ENCODE measurements around the gene GLG1.
A peak's percentile ranks its signal among the peaks of the same experiment; 100 is the strongest.

The GLG1 gene

GRCh38 chr16:74627506-74628220, 20.7 kb upstream of the GLG1 start:
- ChIA-PET CTCF (interaction anchor here (1.3 to 1.5 kb wide), 3 partner anchors 16 to 319 kb away, joined by 3 to 6 read pairs (median 5); no protein-coding TSS in a partner anchor), POLR2A (interaction anchor here (0.6 kb wide), 1 partner anchor 238 kb away, joined by 5 read pairs; no protein-coding TSS in a partner anchor)
- no peak for DNase-seq (ENCODE audit: extremely low spot score)
- TF ChIP-seq, protein P1, sequence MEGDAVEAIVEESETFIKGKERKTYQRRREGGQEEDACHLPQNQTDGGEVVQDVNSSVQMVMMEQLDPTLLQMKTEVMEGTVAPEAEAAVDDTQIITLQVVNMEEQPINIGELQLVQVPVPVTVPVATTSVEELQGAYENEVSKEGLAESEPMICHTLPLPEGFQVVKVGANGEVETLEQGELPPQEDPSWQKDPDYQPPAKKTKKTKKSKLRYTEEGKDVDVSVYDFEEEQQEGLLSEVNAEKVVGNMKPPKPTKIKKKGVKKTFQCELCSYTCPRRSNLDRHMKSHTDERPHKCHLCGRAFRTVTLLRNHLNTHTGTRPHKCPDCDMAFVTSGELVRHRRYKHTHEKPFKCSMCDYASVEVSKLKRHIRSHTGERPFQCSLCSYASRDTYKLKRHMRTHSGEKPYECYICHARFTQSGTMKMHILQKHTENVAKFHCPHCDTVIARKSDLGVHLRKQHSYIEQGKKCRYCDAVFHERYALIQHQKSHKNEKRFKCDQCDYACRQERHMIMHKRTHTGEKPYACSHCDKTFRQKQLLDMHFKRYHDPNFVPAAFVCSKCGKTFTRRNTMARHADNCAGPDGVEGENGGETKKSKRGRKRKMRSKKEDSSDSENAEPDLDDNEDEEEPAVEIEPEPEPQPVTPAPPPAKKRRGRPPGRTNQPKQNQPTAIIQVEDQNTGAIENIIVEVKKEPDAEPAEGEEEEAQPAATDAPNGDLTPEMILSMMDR (IDR thresholded peaks at IDR 0.05; ENCODE audit: control extremely low read depth, extremely low read depth, low read depth, missing control alignments) = no peak

DNA sequence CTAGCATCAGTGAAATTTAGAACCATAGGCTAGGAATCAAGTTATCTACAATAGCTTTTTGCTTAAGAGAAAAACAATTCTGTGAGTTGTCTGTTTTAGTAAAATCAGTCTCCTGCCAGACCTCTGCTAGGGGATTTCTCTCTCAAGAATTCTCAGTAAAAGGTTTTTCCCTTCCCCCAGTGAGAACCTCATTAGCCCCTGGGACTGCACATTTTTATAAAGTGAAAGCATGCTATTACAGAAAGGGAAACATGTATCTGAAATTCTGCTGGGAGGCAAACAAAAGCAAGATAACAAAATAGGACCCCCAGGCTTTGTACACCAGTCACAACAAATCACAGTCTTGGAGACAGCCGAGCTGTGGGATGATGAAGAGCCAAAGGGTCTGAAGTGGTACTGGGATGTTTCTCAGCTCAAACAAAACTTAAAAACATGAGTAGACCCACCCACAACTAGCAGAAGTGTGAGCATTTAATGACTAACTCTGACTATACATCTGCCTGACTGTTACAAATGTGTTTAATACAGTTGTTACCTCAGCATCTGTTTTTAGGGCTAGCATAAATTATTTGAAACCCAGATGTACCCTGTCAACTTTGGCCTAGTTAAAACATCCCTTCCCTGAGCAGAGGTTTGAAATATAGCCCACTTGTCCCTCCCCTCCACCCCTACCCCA, 20.0 kb upstream of the GLG1 start:
- TF ChIP-seq, protein P1 (IDR thresholded peaks at IDR 0.05; ENCODE audit: control extremely low read depth, extremely low read depth, low read depth, missing control alignments) = no peak
- ChIA-PET POLR2A (interaction anchor here (0.6 kb wide), 1 partner anchor 238 kb away, joined by 5 read pairs; no protein-coding TSS in a partner anchor), CTCF (interaction anchor here (0.9 to 2.4 kb wide), 3 partner anchors 8 to 20 kb away, joined by 3 to 9 read pairs (median 5); no protein-coding TSS in a partner anchor)
- peak; percentile 43 for DNase-seq (ENCODE audit: extremely low spot score)

- POLR2A ChIA-PET = interaction anchor here (0.6 to 0.9 kb wide), 2 partner anchors 17 to 160 kb away, joined by 3 to 4 read pairs; no protein-coding TSS in a partner anchor
- no peak for DNase-seq (ENCODE audit: extremely low spot score)
- TF ChIP-seq, protein P1 (IDR thresholded peaks at IDR 0.05; ENCODE audit: control extremely low read depth, extremely low read depth, low read depth, missing control alignments) = no peak
- CTCF ChIA-PET = interaction anchor here (0.9 to 2.4 kb wide), 5 partner anchors 9 to 321 kb away, joined by 3 to 9 read pairs (median 4); no protein-coding TSS in a partner anchor
These were observed 18.8 kb upstream of the GLG1 start for GRCh38 chr16:74625500-74626350.

- DNase-seq (ENCODE audit: extremely low spot score) = no peak
- TF ChIP-seq, protein P1 (IDR thresholded peaks at IDR 0.05; ENCODE audit: control extremely low read depth, extremely low read depth, low read depth, missing control alignments) = no peak
- ChIA-PET CTCF (interaction anchor here (0.7 to 2.1 kb wide), 9 partner anchors 9 to 467 kb away, joined by 3 to 9 read pairs (median 3); no protein-coding TSS in a partner anchor), POLR2A (no interaction called here)
These were observed 16.9 kb upstream of the GLG1 start for GRCh38 chr16:74623839-74624235.

GRCh38 chr16:74623214-74623838, 16.4 kb upstream of the GLG1 start:
- DNase-seq (ENCODE audit: extremely low spot score) = peak; percentile 36
- CTCF ChIA-PET = interaction anchor here (0.7 to 2.1 kb wide), 18 partner anchors 8 to 174 kb away, joined by 3 to 9 read pairs (median 4); no protein-coding TSS in a partner anchor
- TF ChIP-seq, protein P1 (IDR thresholded peaks at IDR 0.05; ENCODE audit: control extremely low read depth, extremely low read depth, low read depth, missing control alignments) = peak; percentile 42
- POLR2A ChIA-PET = no interaction called here
